IPS-NIHi11 (cell line): Measurements from ENCODE around the gene PRDM10.

Experiments used
- DNase-seq: peaks from one replicate; pipeline ENCODE4 v3.0.0; 2012; ENCODE audit warnings: mixed read lengths, low spot score

PRDM10 gene

DNA sequence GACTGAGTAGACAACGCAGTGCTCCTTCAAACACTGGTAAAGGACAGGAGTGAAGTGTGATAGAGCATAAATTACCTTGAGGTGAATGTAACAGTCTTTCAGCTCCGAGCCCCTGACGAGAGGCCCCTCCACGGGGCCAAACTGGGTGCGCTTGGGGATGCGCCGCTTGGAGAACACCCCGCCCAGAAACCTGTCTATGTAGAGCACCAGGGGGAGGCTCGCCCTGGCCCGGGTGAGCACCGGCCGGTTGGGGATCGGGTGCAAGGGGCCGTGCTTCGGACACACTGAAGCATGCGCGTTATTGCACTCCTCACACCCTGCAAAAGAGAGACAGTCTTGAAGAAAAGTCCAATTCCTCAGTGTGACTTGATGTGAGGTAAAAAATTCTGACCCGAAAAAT lies 57.9 kb downstream of the PRDM10 start:
- no peak for DNase-seq

GRCh38 chr11:129943036-129943435 lies 59.6 kb downstream of the PRDM10 start:
- no peak for DNase-seq

GRCh38 chr11:129939510-129939909 lies 63.1 kb downstream of the PRDM10 start:
- DNase-seq, result no peak

GRCh38 chr11:129938764-129939163 lies 63.9 kb downstream of the PRDM10 start:
- no peak for DNase-seq

DNA sequence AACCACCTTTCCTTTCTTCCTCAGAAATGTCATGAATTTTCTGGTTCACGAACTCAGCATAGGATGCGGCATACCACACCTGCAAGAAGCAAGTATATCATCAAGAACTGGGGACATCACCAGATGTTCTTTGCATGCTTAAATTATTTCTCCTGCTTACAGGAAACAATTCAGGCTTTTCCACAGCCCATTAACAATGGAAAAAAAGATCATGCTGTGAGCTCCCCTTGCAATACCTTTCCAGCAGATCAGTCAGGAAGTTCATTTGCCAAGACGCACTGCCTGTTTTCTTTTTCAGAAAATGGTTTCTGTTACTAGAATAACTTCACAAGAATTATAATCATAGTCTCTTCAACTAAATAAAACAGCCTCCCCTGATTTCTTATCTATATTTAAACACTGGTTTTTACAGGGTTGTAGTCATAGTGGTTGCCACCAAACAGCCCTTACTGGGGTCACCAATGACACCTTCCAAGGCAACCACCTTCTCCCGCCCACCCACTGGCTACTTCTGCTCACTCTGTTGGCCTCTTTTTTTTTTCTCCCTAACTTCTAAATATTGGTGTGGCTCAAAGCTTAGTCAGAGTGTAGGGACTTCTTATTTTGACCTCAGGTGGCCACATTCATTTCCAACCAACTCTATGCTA lies 64.9 kb downstream of the PRDM10 start:
- peak; percentile 47 for DNase-seq

DNA sequence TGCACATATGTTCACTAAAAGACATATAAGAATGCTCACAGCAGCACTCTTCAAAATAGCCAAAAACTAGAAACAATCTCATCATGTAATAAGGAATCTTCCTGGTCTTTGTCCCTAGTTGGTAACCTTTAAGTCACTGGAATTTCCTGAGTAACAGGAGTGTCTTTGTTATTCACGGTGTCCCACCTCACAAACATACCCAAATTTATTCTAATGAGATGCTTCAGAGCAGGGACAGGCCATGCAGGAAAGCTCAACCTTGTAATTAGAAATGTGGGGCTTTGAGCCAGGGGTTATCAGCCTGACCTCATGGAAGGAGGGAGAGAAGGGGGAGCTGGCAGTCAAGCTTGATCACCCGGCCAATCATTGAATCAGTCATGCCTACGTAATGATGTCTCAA lies 66.9 kb downstream of the PRDM10 start:
- DNase-seq, result peak; percentile 39

- DNase-seq, result no peak
Measured at GRCh38 chr11:129933891-129934290, 68.7 kb downstream of the PRDM10 start.

DNA sequence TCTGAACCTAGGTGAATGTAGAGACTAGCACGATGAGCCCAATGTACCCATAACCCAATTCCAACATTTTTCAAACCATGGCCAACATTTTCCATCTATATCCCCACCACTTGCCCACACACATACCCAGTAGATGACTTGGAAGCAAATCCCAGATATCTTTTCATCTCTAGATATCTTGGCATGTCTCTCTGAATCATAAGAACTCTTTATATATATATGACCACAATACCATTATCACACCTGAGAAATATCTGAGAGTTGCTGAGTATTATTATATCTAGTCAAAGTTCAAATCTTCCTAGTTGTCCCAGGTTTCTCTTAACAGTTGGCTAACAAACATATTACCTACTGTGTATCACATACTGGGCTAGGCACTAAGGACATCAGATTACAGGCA lies 69.4 kb downstream of the PRDM10 start:
- no peak for DNase-seq

GRCh38 chr11:129932381-129933067 lies 70.1 kb downstream of the PRDM10 start:
- DNase-seq, result no peak

GRCh38 chr11:129930743-129931142 lies 71.9 kb downstream of the PRDM10 start:
- DNase-seq, result no peak

GRCh38 chr11:129930296-129930695 lies 72.3 kb downstream of the PRDM10 start:
- no peak for DNase-seq

DNA sequence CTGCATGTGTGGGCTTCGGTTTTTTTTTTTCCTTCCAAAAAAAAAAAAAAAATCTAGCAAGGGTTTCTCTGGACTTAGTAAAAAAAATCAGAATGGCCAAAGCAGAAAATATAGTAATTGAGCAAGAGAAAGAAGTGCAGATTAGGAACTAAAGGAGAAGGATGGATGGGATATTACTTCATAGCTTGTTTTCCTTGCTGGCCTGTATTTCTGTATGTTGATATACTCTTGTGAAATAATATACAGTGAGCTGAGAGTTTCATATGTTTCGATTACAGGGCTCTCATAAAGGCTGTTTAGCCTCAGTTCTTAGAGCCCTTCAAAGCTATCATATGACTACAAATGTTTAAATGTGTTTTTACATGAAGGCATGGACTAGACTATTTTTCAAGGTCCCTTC lies 72.9 kb downstream of the PRDM10 start:
- no peak for DNase-seq

DNA sequence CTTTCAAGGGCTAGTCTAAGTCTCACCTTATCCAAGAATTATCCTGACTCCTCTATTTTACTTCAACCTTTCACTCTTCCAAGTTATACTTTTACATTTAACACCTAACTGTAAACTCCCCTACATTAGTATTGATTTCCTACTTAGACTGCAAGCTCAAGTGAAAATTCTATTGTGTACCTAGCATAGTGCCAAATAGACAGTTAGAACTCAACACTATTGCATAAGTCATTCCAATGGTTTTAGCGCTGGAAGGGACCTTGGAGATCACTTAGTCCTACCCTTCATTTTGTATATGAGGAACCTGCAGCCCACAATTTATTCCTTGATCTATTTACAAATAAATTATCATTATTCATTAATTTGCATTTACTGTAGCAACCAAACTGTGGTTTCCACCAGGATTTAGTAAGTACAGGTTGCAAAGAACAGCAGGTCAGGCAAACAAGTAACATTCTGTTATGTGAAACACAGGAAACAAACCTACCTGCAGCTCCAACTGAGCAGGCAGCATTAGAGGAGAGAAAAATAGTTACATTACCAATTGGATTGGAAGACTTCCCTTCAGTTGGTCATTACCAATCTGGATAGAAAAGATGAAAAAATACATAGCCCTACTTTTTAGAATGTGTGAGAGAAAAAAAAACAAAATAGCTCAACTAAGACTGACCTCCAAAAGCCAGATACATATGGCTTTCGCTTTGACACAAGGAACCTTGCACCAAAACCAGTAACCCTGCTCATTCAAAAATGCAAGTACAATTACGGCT lies 73.5 kb downstream of the PRDM10 start:
- DNase-seq, result no peak

- DNase-seq, result no peak
Measured at GRCh38 chr11:129922674-129923073, 80.0 kb downstream of the PRDM10 start.

DNA sequence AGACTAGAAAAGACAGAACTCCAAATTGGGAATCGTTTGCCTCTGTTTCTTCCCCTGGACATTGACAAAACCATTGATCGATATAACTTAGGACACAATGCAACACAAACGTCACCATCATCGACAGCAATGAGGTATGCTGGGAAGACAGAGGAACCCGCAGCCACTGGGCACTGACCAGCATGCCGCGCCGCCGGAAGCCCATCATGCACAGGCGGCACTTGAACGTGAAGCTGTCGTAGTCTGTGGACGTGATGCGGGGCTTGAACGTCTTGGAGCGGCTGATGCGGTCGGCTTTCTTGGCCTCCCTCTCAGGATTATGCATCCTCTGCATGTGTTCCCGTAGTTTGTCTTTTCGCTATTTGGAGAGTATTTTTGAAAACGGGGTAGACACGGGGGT lies 84.3 kb downstream of the PRDM10 start:
- no peak for DNase-seq

DNA sequence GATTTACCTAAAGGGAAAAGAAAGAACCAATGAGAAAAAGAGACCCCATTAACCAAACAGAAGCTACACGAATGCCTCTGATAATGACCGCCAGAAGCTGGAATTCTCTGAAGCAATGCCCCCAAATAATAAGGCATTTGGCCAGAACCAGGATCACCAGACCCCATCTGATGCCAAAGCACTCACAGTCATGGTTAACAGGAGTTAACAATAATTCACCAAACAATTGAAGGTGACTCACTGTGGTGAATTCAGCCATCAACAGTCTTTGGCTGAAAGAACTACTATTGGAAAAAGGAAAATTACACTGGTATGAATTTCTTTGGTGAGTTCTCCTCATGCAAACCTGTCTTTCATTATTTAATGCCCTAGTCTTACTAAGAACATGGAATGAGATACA lies 85.4 kb downstream of the PRDM10 start:
- no peak for DNase-seq

- DNase-seq, result no peak
Measured at GRCh38 chr11:129911298-129911697, 91.3 kb downstream of the PRDM10 start.

DNA sequence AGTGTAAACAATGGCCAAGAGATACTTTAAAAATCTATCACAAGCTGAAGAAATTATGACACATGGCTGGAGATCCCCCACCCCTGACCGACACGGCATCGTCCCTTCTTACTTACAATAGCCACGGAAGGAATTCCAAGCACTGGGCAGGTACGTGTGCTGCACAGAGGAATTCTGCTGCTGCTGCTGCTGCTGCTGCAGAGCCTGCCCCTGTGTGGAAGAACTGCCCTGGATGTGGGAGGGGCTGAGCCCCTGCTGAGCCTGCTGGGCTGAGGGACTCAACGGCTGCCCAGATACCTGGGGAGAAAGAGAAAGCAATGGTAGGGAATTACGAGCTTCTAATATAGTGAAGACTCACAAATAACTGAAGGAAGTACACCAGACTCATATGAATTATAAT lies 92.3 kb downstream of the PRDM10 start:
- peak; percentile 82 for DNase-seq

DNA sequence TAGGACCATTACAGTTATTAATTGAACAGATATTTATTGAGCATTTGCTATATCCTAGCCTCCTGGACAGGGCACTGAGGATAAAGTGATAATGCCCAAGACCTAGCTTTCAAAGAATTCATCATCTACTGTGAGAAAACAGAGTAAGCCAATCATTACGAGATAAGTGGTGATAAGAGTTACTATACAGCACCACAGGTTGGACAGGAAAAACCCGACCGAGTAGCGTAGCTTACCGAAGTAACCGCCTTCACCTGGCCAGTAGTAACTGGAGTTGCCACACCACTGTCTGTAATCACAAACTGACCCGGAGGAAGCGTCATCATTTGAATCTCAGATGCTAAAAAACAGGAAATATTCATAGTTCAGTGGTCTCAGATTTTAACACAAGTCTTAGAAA lies 97.2 kb downstream of the PRDM10 start:
- DNase-seq, result no peak

DNA sequence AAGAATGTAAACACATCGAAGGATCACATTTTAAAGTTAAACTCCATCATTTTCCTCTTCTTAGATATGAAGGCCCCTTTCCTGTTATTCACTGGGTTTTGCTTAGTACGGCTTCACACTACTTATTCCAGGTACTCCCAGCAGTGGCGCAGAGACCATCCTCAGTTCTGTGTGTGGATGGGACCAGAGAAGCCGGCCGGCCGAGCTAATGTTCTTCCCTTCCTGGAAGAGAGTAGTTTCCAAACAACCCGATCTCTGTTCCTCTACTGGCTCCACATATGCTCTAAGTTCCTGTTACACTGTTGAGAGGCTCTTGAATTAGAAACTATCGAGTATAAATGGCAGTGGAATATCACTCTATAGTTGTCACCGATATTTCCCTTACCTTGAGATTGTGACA lies 106.6 kb downstream of the PRDM10 start:
- peak; percentile 28 for DNase-seq

GRCh38 chr11:129895126-129896041 lies 107.3 kb downstream of the PRDM10 start, which contains the start of gene NFRKB:
Gene NFRKB, minus strand, starts transcription at chr11:129895578. Its CDS starts 2,729 bp downstream, at chr11:129892849.
- peak; percentile 99 for DNase-seq
